ENCODE data around the gene CAMK2G. TPM values are rescaled to one million over a fixed set of nuclear protein-coding genes. Genes with fewer than 3 reads are reported as not detected.
A peak's percentile ranks its signal among the peaks of the same experiment; 100 is the strongest.

Gene CAMK2G
- total and polyA plus RNA-seq, 5 donors from 2014 or later: 4.3 to 58.8 (median 4.9) TPM

DNA sequence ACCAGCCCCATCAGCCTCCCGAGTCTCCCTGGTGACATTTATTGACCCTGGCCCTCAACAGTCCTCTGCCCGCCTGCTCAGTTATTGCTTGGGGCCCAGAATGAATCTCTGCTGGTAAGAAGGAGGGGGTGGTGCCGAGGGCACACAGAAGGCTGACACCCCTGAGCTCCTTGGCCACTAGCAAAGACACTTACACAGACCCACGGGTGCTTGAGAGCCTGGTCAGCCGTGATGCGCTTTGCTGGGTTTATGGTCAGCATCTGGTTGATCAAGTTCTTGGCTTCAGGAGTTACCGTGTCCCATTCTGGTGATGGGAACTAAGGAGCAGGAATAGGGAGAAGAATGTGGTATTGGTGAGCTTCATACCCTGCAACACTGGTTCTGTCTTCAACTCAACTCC is 27.3 kb downstream of the CAMK2G start:
- ATAC-seq (ENCODE audit: low read depth in 2 of 2) (no peak), DNase-seq (no peak)
- Mint-ChIP-seq H3K27ac (no peak overlapping the region), H3K36me3 (peaks cover 44% of the 10 kb centered on the region), H3K4me3 (no peak overlapping the region), H3K9me3 (no peaks in the 10 kb centered on the region), H3K27me3 (no peaks in the 10 kb centered on the region), H3K4me1 (peaks cover 5 to 19% (median 11%) of the 10 kb centered on the region in 4 donors)
- H3K4me1 ChIP-seq (ENCODE audit: control insufficient read depth, insufficient read depth, low read length, poor library complexity, severe bottlenecking): peaks cover 7% of the 10 kb centered on the region
- no peaks in the 10 kb centered on the region for H3K9me3 ChIP-seq (ENCODE audit: control insufficient read depth in 2 of 2, low read length in 2 of 2)
- no peak overlapping the region for H3K27ac ChIP-seq (ENCODE audit: insufficient read depth, low read length, poor library complexity, severe bottlenecking)
- peaks cover 74% of the 10 kb centered on the region for H3K36me3 ChIP-seq (ENCODE audit: control insufficient read depth, insufficient read depth, low read length)
- H3K4me3 ChIP-seq (ENCODE audit: low read depth, low read length): no peak overlapping the region
- H3K27me3 ChIP-seq (ENCODE audit: control insufficient read depth, insufficient read depth, low read length): no peaks in the 10 kb centered on the region

GRCh38 chr10:73843261-73843660 is 31.1 kb downstream of the CAMK2G start:
- DNase-seq: no peak
- H3K36me3 ChIP-seq (ENCODE audit: control insufficient read depth, insufficient read depth, low read length): peaks cover 70% of the 10 kb centered on the region
- Mint-ChIP-seq H3K9me3 (no peaks in the 10 kb centered on the region), H3K4me1 (peaks cover 0 to 3% (median 1%) of the 10 kb centered on the region in 4 donors), H3K27ac (no peak overlapping the region), H3K4me3 (no peak overlapping the region), H3K27me3 (no peaks in the 10 kb centered on the region), H3K36me3 (peaks cover 50% of the 10 kb centered on the region)
- H3K27ac ChIP-seq (ENCODE audit: insufficient read depth, low read length, poor library complexity, severe bottlenecking): no peak overlapping the region
- no peak for ATAC-seq (ENCODE audit: low read depth in 2 of 2)
- H3K27me3 ChIP-seq (ENCODE audit: control insufficient read depth, insufficient read depth, low read length): no peaks in the 10 kb centered on the region
- no peaks in the 10 kb centered on the region for H3K9me3 ChIP-seq (ENCODE audit: control insufficient read depth in 2 of 2, low read length in 2 of 2)
- no peak overlapping the region for H3K4me3 ChIP-seq (ENCODE audit: low read depth, low read length)
- H3K4me1 ChIP-seq (ENCODE audit: control insufficient read depth, insufficient read depth, low read length, poor library complexity, severe bottlenecking): no peaks in the 10 kb centered on the region

DNA sequence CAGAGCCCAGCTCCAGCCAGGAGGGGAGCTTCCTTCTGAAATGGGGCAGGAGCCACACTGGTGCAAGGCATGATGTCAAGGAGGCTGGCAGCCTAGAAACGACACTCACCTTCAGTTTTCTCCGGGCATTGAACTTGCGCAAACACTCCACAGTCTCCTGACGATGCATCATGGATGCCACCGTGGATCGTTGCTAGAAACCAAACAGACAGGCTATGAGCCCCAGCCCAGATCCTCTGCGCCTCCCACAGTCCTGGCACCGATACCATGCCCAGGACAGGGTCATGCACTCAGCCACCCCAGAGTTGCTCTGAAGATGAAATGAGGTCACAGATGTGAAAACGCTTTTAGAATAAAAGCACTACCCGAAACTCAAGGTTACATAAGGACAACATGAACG is 32.0 kb downstream of the CAMK2G start:
- Histone ChIP-seq H3K36me3 (ENCODE audit: control insufficient read depth, insufficient read depth, low read length) (peaks cover 69% of the 10 kb centered on the region), H3K4me3 (ENCODE audit: low read depth, low read length) (no peak overlapping the region), H3K4me1 (ENCODE audit: control insufficient read depth, insufficient read depth, low read length, poor library complexity, severe bottlenecking) (no peaks in the 10 kb centered on the region), H3K27ac (ENCODE audit: insufficient read depth, low read length, poor library complexity, severe bottlenecking) (no peak overlapping the region), H3K27me3 (ENCODE audit: control insufficient read depth, insufficient read depth, low read length) (no peaks in the 10 kb centered on the region), H3K9me3 (ENCODE audit: control insufficient read depth in 2 of 2, low read length in 2 of 2) (no peaks in the 10 kb centered on the region)
- Mint-ChIP-seq H3K27ac (no peak overlapping the region), H3K9me3 (no peaks in the 10 kb centered on the region), H3K36me3 (peaks cover 47% of the 10 kb centered on the region), H3K4me1 (peaks cover 0 to 3% (median 1%) of the 10 kb centered on the region in 4 donors), H3K27me3 (no peaks in the 10 kb centered on the region), H3K4me3 (no peak overlapping the region)
- DNase-seq: no peak
- no peak for ATAC-seq (ENCODE audit: low read depth in 2 of 2)

- H3K4me3 ChIP-seq (ENCODE audit: low read depth, low read length): no peak overlapping the region
- no peaks in the 10 kb centered on the region for H3K9me3 ChIP-seq (ENCODE audit: control insufficient read depth in 2 of 2, low read length in 2 of 2)
- Mint-ChIP-seq H3K27me3 (no peaks in the 10 kb centered on the region), H3K4me3 (no peak overlapping the region), H3K27ac (no peak overlapping the region), H3K9me3 (no peaks in the 10 kb centered on the region), H3K36me3 (peaks cover 46% of the 10 kb centered on the region), H3K4me1 (peaks cover 0 to 3% (median 1%) of the 10 kb centered on the region in 4 donors)
- no peak overlapping the region for H3K27ac ChIP-seq (ENCODE audit: insufficient read depth, low read length, poor library complexity, severe bottlenecking)
- H3K4me1 ChIP-seq (ENCODE audit: control insufficient read depth, insufficient read depth, low read length, poor library complexity, severe bottlenecking): no peaks in the 10 kb centered on the region
- no peak for ATAC-seq (ENCODE audit: low read depth in 2 of 2)
- DNase-seq: no peak
- no peaks in the 10 kb centered on the region for H3K27me3 ChIP-seq (ENCODE audit: control insufficient read depth, insufficient read depth, low read length)
- peaks cover 69% of the 10 kb centered on the region for H3K36me3 ChIP-seq (ENCODE audit: control insufficient read depth, insufficient read depth, low read length)
Observed at GRCh38 chr10:73841526-73842285, 32.6 kb downstream of the CAMK2G start.

- Mint-ChIP-seq H3K36me3 (peaks cover 43% of the 10 kb centered on the region), H3K4me1 (peaks cover 0 to 3% (median 1%) of the 10 kb centered on the region in 4 donors), H3K27me3 (no peaks in the 10 kb centered on the region), H3K9me3 (no peaks in the 10 kb centered on the region), H3K4me3 (no peak overlapping the region), H3K27ac (no peak overlapping the region)
- H3K9me3 ChIP-seq (ENCODE audit: control insufficient read depth in 2 of 2, low read length in 2 of 2): no peaks in the 10 kb centered on the region
- no peaks in the 10 kb centered on the region for H3K27me3 ChIP-seq (ENCODE audit: control insufficient read depth, insufficient read depth, low read length)
- peaks cover 69% of the 10 kb centered on the region for H3K36me3 ChIP-seq (ENCODE audit: control insufficient read depth, insufficient read depth, low read length)
- no peaks in the 10 kb centered on the region for H3K4me1 ChIP-seq (ENCODE audit: control insufficient read depth, insufficient read depth, low read length, poor library complexity, severe bottlenecking)
- no peak for ATAC-seq (ENCODE audit: low read depth in 2 of 2)
- DNase-seq: no peak
- H3K4me3 ChIP-seq (ENCODE audit: low read depth, low read length): no peak overlapping the region
- H3K27ac ChIP-seq (ENCODE audit: insufficient read depth, low read length, poor library complexity, severe bottlenecking): no peak overlapping the region
Observed at GRCh38 chr10:73841061-73841421, 33.3 kb downstream of the CAMK2G start.

DNA sequence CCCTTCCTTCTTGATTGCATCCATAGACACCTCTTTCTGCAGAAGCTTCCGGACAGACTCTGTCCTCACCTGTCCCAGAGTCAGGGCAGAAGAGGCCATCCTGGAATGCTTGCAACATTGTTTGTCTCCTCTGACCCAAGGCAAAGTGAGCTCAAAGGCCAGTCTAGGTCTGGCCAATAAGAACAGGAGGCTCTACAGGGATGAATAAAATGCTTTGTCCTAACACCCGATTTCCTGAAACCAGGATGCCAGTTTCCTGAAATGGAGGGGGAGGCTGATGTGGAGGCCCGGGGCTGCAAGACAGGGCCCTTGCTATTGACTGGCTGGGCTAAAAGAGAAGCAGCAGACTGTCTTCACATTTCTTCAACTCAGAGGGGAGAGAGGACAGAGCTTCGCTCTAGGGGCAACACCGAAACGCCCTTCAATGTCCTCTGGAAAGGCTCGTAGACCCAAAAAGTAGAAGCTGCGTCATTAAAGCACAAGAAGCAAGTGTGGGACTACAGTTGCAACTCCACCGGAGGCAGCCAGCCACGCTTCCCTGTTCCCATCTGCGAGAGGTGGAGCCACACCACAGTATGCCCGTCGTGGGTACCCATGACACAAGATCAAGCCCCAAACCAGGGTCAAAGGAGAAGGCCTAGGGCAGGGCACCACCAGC is 33.8 kb downstream of the CAMK2G start:
- no peaks in the 10 kb centered on the region for H3K27me3 Mint-ChIP-seq
- H3K4me1 ChIP-seq (ENCODE audit: control insufficient read depth, insufficient read depth, low read length, poor library complexity, severe bottlenecking): no peaks in the 10 kb centered on the region
- peaks cover 67% of the 10 kb centered on the region for H3K36me3 ChIP-seq (ENCODE audit: control insufficient read depth, insufficient read depth, low read length)
- H3K27ac ChIP-seq (ENCODE audit: insufficient read depth, low read length, poor library complexity, severe bottlenecking): no peak overlapping the region
- DNase-seq (no peak), ATAC-seq (ENCODE audit: low read depth in 2 of 2) (no peak)
- H3K27ac Mint-ChIP-seq: peak overlapping the region in 2 of 3 donors; percentile 25 to 56
- no peak overlapping the region for H3K4me3 ChIP-seq (ENCODE audit: low read depth, low read length)
- no peaks in the 10 kb centered on the region for H3K9me3 Mint-ChIP-seq
- H3K9me3 ChIP-seq (ENCODE audit: control insufficient read depth in 2 of 2, low read length in 2 of 2): no peaks in the 10 kb centered on the region
- no peak overlapping the region for H3K4me3 Mint-ChIP-seq
- no peaks in the 10 kb centered on the region for H3K27me3 ChIP-seq (ENCODE audit: control insufficient read depth, insufficient read depth, low read length)
- peaks cover 0 to 3% (median 1%) of the 10 kb centered on the region in 4 donors for H3K4me1 Mint-ChIP-seq
- peaks cover 42% of the 10 kb centered on the region for H3K36me3 Mint-ChIP-seq

GRCh38 chr10:73840056-73840402 is 34.3 kb downstream of the CAMK2G start:
- DNase-seq (no peak), ATAC-seq (ENCODE audit: low read depth in 2 of 2) (no peak)
- no peaks in the 10 kb centered on the region for H3K4me1 ChIP-seq (ENCODE audit: control insufficient read depth, insufficient read depth, low read length, poor library complexity, severe bottlenecking)
- Mint-ChIP-seq H3K27ac (no peak overlapping the region), H3K27me3 (no peaks in the 10 kb centered on the region), H3K9me3 (no peaks in the 10 kb centered on the region), H3K4me3 (no peak overlapping the region), H3K36me3 (peaks cover 42% of the 10 kb centered on the region), H3K4me1 (peaks cover 0 to 3% (median 1%) of the 10 kb centered on the region in 4 donors)
- no peaks in the 10 kb centered on the region for H3K27me3 ChIP-seq (ENCODE audit: control insufficient read depth, insufficient read depth, low read length)
- no peak overlapping the region for H3K27ac ChIP-seq (ENCODE audit: insufficient read depth, low read length, poor library complexity, severe bottlenecking)
- H3K4me3 ChIP-seq (ENCODE audit: low read depth, low read length): no peak overlapping the region
- H3K36me3 ChIP-seq (ENCODE audit: control insufficient read depth, insufficient read depth, low read length): peaks cover 69% of the 10 kb centered on the region
- H3K9me3 ChIP-seq (ENCODE audit: control insufficient read depth in 2 of 2, low read length in 2 of 2): no peaks in the 10 kb centered on the region

Data from CD4-positive, CD25-positive, alpha-beta regulatory T cell (primary cell).